Measurements from ENCODE around the gene SETBP1. TPM values are rescaled to one million over a fixed set of nuclear protein-coding genes. Genes with fewer than 3 reads are reported as not detected.

SETBP1 gene
- total RNA-seq, 1 experiment from 2014 or later = 4.0 TPM

DNA sequence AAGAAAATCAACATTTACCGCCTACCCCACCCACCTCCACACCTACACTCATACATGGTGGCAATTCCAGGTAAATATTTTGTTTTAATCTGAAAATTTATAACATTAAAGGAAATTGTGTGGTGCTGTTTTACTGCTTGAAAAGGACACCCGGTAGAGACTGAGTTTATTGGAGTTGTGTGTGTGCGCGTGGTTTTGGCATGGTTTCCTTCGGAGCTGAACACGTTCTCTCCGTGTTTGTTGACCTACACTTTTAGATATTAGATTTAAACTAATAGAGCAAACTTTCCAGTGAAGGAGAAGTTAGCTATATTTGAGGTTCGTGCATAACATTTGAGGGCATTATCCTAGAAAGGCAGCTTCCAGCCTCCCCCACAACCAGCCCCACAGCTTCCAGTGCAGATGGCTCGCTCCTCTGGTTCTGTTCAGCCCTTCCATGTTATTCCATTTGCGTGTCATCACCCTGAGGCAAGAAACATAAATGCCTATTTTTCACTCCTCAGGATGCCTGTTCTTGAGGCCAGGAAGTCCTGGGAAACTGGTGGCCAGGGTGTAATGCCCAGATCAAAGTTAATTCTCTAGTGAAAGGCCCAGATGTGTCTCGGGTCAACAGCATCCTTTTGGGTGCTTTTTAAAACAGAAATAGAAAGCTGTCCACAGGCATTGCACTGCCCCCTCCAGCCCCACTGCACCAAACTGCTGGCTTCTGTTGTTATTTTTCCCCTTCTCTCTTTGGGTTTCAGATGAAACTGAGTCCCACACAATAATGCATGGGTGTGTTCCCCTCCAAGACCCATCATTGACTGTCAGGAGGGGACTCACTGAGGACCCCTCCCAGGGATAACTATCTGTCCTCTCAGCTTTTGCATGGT lies 190.2 kb downstream of the SETBP1 start:
- no peaks in the 10 kb centered on the region for H3K36me3 Mint-ChIP-seq (ENCODE audit: insufficient read depth, unreplicated experiment)
- Histone ChIP-seq H3K4me3 (ENCODE audit: low read depth, low read length) (no peak overlapping the region), H3K27me3 (replicated peaks; ENCODE audit: control insufficient read depth, insufficient read depth, low read length) (no peaks in the 10 kb centered on the region), H3K4me1 (no peaks in the 10 kb centered on the region), H3K36me3 (ENCODE audit: control insufficient read depth, insufficient read depth, low read length) (no peaks in the 10 kb centered on the region), H3K9me3 (no peaks in the 10 kb centered on the region)
- no peak for DNase-seq
- POLR2A ChIA-PET = no interaction called here
- CTCF ChIA-PET = no interaction called here
- TF ChIP-seq, protein P1, sequence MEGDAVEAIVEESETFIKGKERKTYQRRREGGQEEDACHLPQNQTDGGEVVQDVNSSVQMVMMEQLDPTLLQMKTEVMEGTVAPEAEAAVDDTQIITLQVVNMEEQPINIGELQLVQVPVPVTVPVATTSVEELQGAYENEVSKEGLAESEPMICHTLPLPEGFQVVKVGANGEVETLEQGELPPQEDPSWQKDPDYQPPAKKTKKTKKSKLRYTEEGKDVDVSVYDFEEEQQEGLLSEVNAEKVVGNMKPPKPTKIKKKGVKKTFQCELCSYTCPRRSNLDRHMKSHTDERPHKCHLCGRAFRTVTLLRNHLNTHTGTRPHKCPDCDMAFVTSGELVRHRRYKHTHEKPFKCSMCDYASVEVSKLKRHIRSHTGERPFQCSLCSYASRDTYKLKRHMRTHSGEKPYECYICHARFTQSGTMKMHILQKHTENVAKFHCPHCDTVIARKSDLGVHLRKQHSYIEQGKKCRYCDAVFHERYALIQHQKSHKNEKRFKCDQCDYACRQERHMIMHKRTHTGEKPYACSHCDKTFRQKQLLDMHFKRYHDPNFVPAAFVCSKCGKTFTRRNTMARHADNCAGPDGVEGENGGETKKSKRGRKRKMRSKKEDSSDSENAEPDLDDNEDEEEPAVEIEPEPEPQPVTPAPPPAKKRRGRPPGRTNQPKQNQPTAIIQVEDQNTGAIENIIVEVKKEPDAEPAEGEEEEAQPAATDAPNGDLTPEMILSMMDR (IDR thresholded peaks at IDR 0.05; ENCODE audit: insufficient read depth in 1 of 2, low read depth in 1 of 2, low read length in 1 of 2, severe bottlenecking in 1 of 2, unreplicated experiment in 1 of 2) = no peak
- intact Hi-C loops (cut with micrococcal nuclease; ENCODE audit: unreplicated experiment) = no loop called here
- no TSS peak for BruUV-seq (replicated peaks)
- H3K4me1 Mint-ChIP-seq (ENCODE audit: low read depth, unreplicated experiment) = no peaks in the 10 kb centered on the region
- no peaks in the 10 kb centered on the region for H3K9me3 Mint-ChIP-seq (ENCODE audit: unreplicated experiment)
- H3K4me3 Mint-ChIP-seq (ENCODE audit: unreplicated experiment) = no peak overlapping the region
- no peak overlapping the region for H3K27ac Mint-ChIP-seq (ENCODE audit: unreplicated experiment)
- no peaks in the 10 kb centered on the region for H3K27me3 Mint-ChIP-seq (ENCODE audit: insufficient read depth, unreplicated experiment)

DNA sequence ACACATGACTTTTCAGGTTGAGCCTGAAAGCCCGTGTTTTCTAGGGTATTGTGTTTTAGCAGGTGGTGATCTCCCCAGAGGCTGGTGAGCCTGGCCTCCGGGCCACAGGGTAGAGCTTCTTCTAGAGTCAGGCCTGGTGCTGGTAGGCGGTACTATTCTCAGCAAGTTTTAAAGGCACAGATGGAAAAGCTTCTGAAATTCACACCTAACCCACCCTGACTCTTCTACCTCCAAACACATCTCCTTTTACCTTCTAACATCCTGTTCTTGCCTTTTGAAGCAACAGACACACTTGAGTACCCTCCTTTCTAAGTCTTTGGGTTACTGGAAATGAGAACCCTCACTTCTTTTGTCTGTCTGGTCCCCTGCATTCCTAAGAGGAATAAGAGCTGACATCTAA lies 191.1 kb downstream of the SETBP1 start:
- ChIA-PET CTCF (no interaction called here), POLR2A (no interaction called here)
- no peaks in the 10 kb centered on the region for H3K9me3 ChIP-seq
- H3K9me3 Mint-ChIP-seq (ENCODE audit: unreplicated experiment) = no peaks in the 10 kb centered on the region
- TF ChIP-seq, protein P1 (IDR thresholded peaks at IDR 0.05; ENCODE audit: insufficient read depth in 1 of 2, low read depth in 1 of 2, low read length in 1 of 2, severe bottlenecking in 1 of 2, unreplicated experiment in 1 of 2) = no peak
- no peaks in the 10 kb centered on the region for H3K4me1 Mint-ChIP-seq (ENCODE audit: low read depth, unreplicated experiment)
- H3K27me3 Mint-ChIP-seq (ENCODE audit: insufficient read depth, unreplicated experiment) = no peaks in the 10 kb centered on the region
- H3K4me1 ChIP-seq = no peaks in the 10 kb centered on the region
- H3K36me3 Mint-ChIP-seq (ENCODE audit: insufficient read depth, unreplicated experiment) = no peaks in the 10 kb centered on the region
- no peak overlapping the region for H3K4me3 ChIP-seq (ENCODE audit: low read depth, low read length)
- no peak overlapping the region for H3K27ac Mint-ChIP-seq (ENCODE audit: unreplicated experiment)
- no peak for DNase-seq
- no peaks in the 10 kb centered on the region for H3K36me3 ChIP-seq (ENCODE audit: control insufficient read depth, insufficient read depth, low read length)
- BruUV-seq (replicated peaks) = no TSS peak
- intact Hi-C loops (cut with micrococcal nuclease; ENCODE audit: unreplicated experiment) = no loop called here
- H3K27me3 ChIP-seq (replicated peaks; ENCODE audit: control insufficient read depth, insufficient read depth, low read length) = no peaks in the 10 kb centered on the region
- H3K4me3 Mint-ChIP-seq (ENCODE audit: unreplicated experiment) = no peak overlapping the region

DNA sequence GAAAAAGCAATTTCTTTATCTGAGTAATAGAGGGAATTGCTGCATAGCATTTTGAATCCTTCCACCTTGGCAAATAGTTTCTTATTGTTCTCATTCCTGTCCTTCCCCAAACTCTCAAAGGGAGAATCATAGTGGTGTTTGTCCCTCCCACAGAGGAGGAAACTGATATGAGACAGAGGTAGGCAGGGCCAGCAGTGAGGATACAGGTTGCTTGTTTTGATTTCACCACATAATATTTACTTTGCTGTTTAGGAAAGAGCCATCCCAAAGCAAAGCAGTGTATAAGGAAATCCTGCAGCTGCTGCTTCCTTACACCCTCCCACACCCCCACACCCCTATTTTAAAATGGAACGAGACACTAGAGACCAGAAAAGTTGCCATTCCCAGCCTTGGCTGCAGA lies 195.3 kb downstream of the SETBP1 start:
- no TSS peak for BruUV-seq (replicated peaks)
- intact Hi-C loops (cut with micrococcal nuclease; ENCODE audit: unreplicated experiment) = no loop called here
- no peaks in the 10 kb centered on the region for H3K27me3 Mint-ChIP-seq (ENCODE audit: insufficient read depth, unreplicated experiment)

More for the DNA sequence above, 195.3 kb downstream of the SETBP1 start:
- DNase-seq = no peak
- no peaks in the 10 kb centered on the region for H3K9me3 ChIP-seq
- no peaks in the 10 kb centered on the region for H3K4me1 Mint-ChIP-seq (ENCODE audit: low read depth, unreplicated experiment)
- H3K9me3 Mint-ChIP-seq (ENCODE audit: unreplicated experiment) = no peaks in the 10 kb centered on the region
- TF ChIP-seq, protein P1 (IDR thresholded peaks at IDR 0.05; ENCODE audit: insufficient read depth in 1 of 2, low read depth in 1 of 2, low read length in 1 of 2, severe bottlenecking in 1 of 2, unreplicated experiment in 1 of 2) = no peak
- H3K36me3 ChIP-seq (ENCODE audit: control insufficient read depth, insufficient read depth, low read length) = no peaks in the 10 kb centered on the region
- ChIA-PET CTCF (no interaction called here), POLR2A (no interaction called here)
- H3K36me3 Mint-ChIP-seq (ENCODE audit: insufficient read depth, unreplicated experiment) = no peaks in the 10 kb centered on the region
- H3K4me3 ChIP-seq (ENCODE audit: low read depth, low read length) = no peak overlapping the region
- no peak overlapping the region for H3K27ac Mint-ChIP-seq (ENCODE audit: unreplicated experiment)
- H3K4me3 Mint-ChIP-seq (ENCODE audit: unreplicated experiment) = no peak overlapping the region
- H3K4me1 ChIP-seq = no peaks in the 10 kb centered on the region
- H3K27me3 ChIP-seq (replicated peaks; ENCODE audit: control insufficient read depth, insufficient read depth, low read length) = no peaks in the 10 kb centered on the region
